Transverse colon (tissue), 4 donors: Measurements from ENCODE around the gene NCK1.

ENCODE experiments used
- CTCF ChIP-seq, 5 experiments: fragments of 200-600 bp in 3 of 5; fragments of 450-650 bp in 2 of 5; sonication (generic) in 3 of 5; IDR thresholded peaks; 1 replicate in 2 of 5; 2 replicates in 3 of 5; pipeline ENCODE4 v1.5.1; 2016 to 2017; ENCODE audit warnings: antibody characterized with exemption in 5 of 5, inconsistent platforms in 3 of 5, mild to moderate bottlenecking in 2 of 5, moderate library complexity in 1 of 5
- POLR2A ChIP-seq: fragments of 450-650 bp; IDR thresholded peaks from one replicate; pipeline ENCODE4 v1.6.1; 2016; ENCODE audit warnings: antibody characterized with exemption, mild to moderate bottlenecking, moderate library complexity
- POLR2AphosphoS5 ChIP-seq, 3 donors: sonication (generic); formaldehyde crosslinking; IDR thresholded peaks; one replicate each; pipeline ENCODE4 v1.6.1; 2016; ENCODE audit warnings: antibody characterized with exemption in 3 of 3

- no peak for TF ChIP-seq POLR2AphosphoS5 (IDR thresholded peaks at IDR 0.05)
- no peak for TF ChIP-seq CTCF (IDR thresholded peaks at IDR 0.05)
- no peak for TF ChIP-seq POLR2A
Measured at GRCh38 chr3:136928240-136928639, 66.2 kb downstream of the NCK1 start.
